Astrocyte of the hippocampus (primary cell): Measurements from ENCODE around the gene CTIF.

ENCODE experiments used
- DNase-seq: peaks from one replicate; pipeline ENCODE4 v3.0.0; 2011; ENCODE audit warnings: low read depth, low spot score

The CTIF gene

DNA sequence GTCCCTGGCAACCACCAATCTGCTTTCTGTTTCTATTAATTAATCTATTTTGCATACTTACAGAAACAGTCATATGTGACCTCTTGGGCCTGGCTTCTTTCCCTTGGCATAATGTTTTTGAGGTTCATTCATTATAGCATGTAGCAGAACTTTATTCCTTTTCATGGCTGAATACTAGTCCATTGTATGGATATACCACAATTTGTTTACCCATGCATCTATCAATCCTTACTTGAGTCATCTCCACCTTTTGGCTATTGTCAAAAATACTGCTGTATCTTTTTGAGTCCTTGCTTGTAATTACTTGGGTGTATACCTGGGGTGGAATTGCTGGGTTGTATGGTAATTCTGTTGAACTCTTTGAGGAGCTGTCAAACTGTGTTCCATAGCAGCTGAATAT lies 126.8 kb downstream of the CTIF start:
- DNase-seq = no peak

DNA sequence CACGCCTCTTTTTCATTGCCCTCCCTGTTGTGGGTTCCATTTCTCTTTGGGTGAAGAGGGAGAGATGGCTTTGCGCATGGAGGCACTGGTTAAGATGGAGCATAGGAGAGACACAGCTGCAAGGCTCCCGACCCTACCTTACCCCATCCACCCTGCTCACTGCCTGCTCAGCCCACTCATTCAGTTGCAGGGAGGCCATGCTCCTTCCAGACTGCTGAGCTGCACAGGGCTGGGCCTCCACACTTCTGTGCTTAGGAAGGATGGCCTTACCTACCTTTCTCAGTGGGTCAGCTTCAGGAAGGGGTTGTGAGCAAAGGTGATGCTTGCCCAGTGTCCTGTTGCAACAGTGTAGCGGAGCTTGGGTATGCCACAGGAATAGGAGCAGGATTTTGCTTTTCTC lies 127.8 kb downstream of the CTIF start:
- no peak for DNase-seq

DNA sequence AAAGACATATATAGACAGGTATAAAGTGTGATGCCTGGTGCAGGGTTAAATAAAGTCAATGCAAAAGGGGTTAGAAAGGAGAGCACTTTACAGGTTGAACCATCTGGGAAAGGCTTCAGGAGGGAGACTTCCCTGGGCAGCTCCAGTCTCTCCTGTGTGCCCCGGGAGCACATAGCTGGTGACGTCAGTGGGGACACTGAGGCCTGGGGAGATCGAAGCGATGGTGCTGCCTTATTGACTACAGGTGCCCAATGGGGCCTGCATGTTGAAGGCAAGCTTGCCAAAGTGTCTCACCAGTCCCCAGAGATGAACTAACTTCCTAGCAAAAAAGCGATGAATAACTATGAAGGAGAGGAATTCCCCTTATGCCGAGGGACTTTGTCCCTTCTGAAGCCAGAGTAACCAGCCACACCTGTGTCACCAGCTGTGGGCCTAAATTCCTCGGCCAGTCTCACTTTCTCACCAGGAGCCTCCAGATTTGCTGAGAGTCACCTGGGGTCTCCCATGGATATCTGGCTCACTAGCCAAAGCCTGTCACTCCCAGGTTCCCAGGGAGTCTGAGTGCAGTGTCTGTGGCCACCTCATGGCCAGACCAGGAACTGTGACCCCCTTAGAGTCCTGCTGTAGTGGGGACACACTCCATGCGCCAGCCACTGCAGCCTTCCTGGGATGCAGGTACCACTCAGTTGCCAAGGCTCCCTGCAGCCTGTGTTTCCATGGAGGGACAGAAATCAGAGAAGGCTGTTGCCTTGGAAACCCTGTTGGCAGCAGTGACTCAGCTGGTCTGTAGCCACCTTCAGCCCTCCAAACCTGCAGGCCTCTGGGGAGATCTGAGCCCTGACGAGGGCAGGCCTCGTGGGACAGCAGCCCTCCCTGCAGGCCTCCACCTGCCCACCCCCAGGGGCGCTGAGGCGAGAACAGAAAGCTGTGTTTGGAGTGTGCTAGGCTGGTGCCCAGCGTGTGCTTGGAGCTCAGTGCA lies 128.7 kb downstream of the CTIF start:
- DNase-seq = peak; percentile 77

DNA sequence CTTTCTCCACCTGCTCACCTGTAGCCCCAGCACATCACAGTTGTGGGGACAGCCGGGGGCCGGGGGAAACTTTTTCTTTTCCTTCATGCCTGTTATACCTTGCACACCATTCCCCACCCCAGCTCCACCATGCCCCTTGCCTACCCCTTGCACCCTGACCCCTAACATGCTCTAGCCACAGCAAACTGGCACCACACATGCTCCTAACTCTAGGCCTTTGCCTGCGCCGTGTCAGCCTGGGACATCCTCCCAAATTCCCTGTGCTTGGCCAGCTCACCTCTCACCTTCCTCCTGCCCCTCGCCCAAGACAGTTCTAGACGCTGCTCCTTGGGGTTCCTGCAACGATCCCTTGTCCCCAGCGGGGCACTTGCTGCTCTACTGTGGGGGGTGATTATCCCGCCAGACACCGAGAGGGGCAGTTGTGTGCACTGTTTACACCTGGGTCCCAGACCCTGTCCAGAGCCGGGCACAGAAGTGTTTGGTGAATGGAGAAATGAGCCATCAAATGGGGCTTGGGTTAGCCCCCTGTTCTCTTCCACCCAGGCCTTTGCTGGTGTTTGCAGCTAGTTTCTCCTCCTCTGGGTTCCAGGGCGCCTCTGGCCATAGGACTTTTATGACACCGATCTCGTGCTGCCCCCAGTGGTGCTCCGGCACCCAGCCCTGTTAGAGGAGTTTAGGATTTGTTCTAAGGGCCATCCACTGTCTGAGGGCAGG lies 129.8 kb downstream of the CTIF start:
- DNase-seq = no peak

DNA sequence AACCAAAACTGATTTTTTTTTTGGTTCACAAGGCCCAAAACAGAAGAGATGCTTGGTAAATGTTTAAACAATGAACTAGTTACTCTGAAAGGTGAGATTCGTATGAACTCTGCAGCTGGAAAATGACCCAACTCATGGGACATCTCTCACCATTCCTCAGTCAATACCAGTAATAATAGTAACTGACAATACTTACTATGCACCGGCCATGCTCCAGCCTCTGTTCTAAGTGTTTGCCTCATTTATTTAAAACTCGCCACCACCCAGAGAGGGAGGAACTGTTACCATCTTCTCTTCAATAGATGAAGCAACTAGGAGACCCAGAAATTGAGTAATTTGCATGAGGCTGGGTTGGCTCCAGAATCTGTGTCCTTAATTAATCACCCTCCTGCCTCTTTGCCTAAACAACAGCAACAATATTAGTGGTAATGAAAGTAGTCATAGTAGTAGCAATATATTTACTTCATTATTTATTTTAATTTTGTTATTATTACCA lies 130.4 kb downstream of the CTIF start:
- DNase-seq = no peak

DNA sequence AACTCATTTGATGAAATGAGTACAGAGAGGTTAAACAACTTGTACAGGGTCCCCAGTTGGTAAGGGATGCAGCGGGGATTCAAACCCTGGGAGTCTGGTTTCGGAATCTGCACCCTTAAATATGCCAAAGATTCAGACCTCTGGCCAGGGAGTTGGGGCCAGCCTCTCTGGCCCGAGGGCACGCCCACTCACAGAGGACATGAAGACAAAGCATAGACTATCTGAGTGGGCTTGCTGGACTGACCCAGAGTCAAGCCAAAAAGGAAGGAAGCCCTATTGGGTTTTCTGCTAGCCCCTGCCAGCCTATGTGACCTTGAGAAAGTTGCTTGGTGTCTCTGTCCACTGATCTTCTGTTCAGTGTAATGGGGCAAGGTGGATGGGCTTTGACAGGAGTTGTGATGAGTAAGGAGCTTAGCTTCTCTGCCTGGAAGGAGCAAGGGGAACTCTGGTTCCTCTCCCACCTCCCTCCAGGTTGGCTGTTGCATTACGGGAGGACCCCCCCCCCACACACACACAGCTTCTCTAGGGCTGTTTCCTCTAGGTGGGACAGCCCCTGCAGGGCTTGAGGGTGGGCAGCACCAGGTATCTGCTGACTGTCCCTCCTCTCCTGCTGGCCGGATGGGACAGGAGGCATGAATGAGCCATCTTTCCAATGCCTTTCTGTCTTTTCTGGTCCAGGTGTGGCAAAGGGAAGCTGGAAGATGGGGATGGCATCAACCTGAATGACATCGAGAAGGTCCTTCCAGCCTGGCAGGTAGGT lies 131.3 kb downstream of the CTIF start:
- DNase-seq = no peak

DNA sequence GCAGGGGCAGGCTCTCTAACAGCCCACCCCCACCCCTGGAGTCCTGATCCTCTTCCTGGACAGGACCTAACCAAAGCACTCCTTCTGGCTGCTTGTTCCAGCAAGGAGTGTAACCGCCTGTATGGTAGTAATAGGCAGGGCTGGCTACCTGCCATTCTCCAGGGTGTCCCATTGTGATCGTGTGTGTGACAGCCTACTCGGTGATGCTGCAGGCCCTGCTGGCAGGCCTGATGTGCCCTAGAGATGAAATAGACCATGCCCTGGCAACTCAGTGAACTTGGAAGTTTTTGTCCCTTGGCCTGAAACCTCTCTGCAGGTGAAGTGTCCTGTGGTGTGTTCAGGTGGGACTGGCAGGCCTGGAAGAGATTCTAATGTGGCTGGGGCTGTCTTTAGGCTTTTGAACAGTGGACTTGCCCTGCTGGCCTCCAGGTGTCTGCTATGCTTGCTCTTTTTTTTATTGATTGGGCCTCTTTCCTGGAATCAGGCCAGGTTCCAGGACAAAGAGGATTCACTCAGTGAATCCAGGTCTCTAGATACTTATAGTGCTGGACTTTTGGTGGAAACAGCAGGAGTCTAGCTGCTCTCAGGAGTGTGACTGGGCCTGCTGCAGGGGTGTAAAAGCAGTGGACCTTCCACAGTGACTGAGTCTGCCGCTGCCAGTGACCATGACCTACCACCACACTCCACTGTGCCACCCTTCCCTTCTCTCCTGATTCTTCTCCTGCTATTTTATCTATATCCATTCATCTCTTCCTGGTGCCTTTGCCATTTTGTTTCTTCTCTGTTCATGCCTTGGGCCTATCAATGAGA lies 132.1 kb downstream of the CTIF start:
- no peak for DNase-seq

DNA sequence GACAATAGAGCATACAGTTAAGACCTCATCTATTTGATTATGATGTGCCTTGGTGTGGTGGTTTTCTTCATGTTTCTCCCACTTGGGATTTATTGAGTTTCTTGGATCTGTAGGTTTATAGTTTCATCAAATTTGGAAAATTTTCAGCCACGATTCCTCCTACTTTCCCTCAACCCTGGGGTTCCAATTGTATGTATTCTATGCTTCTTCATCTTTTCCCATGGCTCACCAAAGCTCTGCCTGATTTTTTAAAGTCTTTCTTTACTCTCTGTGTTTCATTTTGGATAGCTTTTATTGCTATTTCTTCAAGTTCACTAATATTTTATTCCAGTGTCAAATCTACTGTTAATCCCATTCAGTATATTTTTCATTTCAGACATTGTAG lies 132.7 kb downstream of the CTIF start:
- DNase-seq = no peak

DNA sequence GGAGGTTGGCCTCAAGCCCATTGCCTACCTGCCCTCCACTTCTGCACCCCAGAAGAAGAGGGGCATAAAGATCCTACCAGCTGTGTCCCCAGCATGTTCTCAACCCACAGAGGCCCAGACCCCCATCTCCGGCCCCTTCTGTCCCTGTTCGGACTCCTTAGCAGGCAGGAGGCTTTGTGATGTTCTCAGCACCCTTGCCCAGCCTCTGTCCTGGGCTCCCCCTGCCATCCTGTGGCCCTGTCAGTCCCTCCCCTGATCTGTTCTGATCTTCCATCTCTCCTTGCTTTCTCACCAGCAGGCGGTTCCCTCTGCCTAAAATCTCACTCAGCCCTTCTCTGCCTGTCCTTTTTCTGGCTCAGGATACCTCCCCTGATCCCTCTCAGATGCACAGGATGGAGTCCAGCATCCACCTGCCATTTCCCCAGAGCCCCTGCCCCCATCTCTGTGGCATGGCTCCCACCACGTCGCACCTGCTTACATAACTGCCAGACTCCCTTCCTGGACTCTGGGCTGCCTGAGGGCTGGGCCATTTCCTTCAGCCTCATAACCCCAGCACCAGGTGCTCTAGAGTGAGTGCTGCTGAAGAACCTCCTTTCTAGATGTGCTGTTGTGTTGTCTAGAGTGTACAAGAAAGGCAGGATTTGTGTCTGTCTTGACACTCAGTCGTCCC lies 134.0 kb downstream of the CTIF start:
- no peak for DNase-seq

DNA sequence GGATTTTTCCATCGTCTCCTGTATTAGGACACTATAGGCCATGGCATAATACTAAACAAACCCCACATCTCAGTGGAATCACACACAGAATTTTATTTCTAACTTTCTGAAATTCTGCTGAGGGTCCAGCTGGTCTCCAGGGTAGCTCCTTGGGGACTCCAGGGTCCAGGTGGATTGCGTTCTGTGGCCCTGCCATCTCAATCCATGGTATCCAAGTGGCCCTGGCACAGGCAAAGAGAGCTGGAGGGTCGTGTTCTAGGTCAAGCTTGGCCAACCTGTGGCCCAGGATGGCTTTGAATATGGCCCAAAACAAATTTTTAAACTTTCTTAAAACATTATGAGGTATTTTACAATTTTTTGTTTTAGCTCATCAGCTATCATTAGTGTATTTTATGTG lies 134.6 kb downstream of the CTIF start:
- no peak for DNase-seq

DNA sequence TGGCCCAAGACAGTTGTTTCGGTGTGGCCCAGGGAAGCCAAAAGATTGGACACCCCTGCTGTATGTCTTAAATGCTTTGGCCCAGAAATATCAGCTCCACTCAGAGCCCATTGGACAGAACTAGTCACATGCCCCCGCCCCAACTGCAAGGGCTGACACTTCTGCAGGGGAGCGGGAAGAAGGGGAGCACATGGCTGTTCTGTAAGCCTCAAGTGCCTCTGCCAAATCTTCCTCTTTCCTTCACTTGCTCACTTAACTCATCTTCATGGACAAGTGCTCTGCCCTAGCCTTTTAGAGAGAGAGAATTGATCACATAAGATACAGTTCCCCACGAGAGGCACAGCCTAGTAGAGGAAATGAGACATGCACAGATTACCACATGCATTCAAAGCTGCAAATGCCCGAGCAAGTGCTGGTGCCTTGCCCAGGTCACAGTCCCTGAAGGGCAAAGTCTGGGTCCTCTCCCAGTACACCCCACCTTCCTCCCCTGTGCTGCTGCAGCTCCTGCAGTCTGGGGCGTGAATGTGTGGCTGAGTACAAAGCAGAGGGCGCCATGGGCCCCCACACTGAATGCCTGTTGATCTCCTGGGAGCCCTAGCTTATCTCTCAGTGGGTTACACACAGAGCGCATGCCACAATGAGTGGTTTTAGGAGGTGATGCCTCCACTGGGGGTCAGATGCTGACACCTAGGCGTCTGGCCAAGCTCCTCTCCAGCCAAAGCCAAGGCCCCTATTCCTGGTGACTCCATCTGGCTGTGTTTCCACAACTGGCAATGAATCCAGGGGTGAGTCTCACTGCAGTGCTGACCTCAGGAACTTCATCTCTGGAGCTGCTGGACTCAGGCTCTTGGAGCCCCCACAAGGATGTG lies 135.3 kb downstream of the CTIF start:
- DNase-seq = peak; percentile 17

DNA sequence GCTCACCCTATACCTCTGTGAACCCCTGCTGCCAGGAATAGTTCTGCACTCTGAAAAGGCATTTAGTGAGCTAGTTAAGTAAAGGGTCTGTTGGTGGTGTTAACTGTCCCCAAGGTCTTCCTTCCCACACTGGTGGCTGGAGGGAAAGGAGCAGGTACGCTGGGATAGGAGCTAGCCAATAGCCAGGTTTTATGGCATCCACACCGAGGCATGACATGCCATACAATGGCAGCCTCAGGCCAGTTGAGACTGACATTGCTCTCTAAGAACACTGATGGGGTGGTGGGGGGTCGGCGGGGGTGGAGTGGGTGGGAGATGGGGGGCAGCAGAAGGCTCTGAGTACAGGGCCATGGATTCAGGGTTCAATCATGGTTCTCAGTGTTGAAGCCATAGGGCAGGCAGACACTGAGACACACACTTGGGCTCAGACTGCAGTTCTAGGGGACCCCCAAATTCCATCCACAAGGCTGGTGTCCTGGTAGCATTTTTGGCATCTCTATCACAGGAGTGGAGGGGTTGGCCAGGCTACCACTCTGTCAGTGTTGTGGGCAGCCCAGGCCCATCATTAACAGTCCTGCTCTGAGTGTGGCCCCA lies 136.0 kb downstream of the CTIF start:
- DNase-seq = no peak

DNA sequence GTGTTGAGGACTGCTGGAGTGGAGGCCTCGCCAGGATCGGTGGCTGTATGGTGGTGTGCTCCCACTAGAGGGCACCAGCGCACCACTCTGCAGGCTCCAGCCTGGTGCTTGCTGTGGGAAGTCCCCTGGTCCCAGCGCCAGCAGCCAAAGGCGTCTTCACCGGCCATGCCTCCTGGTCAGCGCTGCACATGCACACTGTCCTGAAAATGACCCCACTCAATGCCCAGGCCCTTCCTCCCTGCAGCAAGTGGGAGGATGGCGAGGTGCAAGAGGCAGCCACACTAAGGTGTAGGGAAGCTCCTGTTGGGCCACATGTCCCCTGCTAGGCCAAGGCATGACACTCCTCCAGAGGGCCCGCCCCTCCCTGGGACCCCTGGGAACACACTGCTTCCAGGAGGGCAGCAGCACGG lies 136.5 kb downstream of the CTIF start:
- DNase-seq = peak; percentile 94

DNA sequence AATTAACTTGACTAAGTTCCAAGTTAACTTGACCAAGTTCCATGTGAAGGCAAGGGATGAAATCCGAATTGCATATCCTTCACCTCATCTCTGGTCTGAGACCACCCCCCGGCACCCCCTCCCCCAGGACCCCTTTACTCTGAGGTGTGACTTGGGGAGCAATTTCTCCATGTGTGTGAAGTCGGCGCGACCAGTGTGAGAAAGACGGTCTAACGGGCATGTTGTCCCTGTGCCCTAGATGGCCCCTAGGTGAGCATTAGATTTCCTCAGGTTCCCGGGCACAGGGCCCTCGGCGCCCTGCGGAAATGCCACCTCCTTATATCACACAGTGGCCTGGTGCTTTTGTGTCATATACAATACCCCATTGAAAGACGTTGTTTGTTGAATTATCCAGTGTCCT lies 137.1 kb downstream of the CTIF start:
- no peak for DNase-seq

DNA sequence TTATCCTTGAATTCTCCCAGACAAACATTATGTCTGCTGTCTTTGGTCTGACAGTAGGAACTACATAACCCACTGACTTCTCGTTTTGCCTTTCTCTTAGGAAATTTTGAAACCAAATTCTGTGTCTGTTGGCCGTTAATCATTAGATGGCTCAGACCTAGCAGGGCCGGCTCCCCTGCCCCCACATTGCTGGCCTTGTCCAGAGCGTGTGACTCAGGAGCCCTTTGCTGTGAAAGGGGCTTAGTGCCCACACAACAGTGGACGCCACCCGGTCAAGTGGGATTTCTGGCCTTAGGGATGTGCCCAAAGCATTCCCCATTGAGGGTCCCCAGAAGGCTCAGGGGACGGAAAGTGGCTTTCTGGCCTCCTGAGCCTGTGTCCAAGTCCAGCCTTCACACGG lies 137.5 kb downstream of the CTIF start:
- DNase-seq = peak; percentile 13

DNA sequence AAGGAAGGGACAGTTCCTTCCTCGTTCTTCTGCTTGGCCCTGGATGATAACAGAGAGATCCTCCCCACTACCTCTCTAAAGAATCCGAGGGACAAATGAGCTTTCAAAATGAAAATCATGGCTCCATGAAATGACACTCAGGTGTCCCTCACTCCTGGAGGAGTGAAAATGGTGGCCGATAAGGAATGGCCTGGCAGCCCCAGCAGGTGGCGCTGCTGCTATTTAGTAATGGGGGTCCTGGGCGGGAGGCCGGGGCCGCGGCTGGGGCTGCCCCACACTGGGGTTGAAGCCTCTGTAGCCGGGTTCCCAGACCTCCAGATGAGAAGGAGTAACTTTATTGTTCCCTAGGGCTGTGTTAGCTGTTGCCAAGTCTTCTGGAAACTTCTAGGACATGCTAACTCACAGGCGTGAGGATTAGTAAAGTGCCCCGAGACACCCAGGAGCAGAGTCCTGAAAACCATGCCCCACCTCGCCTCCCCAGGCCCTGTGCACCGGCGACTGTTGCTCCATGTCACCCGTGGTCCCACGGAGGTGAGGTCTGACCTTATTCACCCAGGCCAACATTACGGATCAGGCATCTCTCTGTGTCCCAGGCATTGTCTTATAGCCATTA lies 138.0 kb downstream of the CTIF start:
- peak; percentile 85 for DNase-seq

DNA sequence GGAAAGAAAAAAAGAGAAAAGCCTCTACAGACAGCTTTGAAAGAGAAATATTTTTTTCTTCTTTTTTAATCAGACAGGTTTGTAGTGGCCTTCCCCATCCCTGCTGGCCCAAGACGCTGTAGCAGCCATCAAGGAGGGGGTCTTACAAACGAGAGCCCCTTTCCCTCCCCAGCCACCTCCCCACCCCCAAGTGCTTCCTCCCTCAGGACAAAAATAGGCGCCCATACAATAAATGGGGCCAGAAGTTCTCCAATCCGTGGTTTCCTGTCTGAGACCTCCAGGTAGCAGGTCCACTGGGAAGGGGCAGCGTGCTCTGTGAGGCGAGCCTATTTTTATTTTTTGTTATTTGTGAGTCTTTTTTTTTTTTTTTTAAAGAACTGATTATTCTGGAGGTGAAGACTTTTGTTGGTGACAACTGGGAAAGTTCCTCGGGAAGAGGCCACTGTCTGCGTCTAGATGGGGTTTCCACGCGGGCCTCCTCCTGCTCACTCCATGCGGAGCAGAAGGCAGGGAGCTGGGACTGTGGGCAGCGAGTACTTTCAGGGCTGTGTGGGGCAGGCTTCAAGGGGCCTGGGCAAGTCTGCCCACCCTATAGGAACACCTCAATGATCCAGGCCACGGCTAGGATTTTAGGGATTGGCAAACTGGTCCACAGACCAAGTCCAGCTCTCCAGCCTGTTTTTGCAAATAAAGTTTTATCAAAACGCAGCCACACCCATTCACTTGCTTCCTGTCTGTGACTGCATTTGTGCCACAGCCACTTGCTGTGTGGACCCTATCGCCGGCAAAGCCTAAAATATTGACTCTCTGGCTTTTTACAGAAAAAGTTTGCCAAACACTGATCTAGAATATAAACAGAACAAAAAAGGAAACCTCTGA lies 139.6 kb downstream of the CTIF start:
- no peak for DNase-seq

DNA sequence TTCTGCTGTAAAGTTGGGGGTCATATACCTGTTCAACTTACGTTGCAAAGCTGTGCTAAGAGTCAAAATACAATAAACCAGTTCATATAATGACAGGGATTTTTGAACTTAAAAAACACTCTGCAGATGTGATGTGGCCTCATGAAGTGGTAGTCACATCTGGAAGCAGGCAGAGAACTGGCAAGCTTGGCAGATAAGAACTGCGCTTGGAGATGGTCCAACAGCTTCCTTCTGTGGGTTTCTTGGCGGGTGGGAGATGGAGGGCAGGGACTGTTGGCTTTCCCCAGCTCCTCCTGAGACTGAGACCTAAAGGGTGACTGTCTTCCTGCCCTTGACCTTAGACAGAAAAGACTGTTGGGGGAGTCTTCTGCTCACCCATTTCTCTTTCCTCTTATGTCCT lies 140.4 kb downstream of the CTIF start:
- DNase-seq = no peak
